Measurements from ENCODE around the gene MBL2. TPM values are rescaled to one million over a fixed set of nuclear protein-coding genes. Genes with fewer than 3 reads are reported as not detected.

The MBL2 gene
- total RNA-seq: not detected

- H3K4me3 ChIP-seq: no peak within 1 kb of the TSS
- H3K4me1 ChIP-seq (replicated peaks in 1 of 2): no peaks in the 10 kb centered on the region
- in situ Hi-C loops (cut with MboI; ENCODE audit: low pct_unique_long_range_greater_than_20kb in 2 of 9, low sequenced_read_pairs in 9 of 9, unreplicated experiment in 9 of 9): loop anchor here in 1 of 9 experiments (25.0 kb wide), 1 partner anchor 460 kb away; the partner anchor contains the start of gene DKK1
- 0 to 100% (median 89%) methylated on average over 1 to 3 of the region's 3 CpGs; no CpG with 5 or more reads in 5 of the 10 experiments for WGBS, 10 experiments
- no peak within 1 kb of the TSS for H3K27ac ChIP-seq
- ATAC-seq (replicated peaks in 6 of 8): no peak
Observed at GRCh38 chr10:52772623-52773022, at the start of gene MBL2. TSS of gene MBL2 (minus strand) at chr10:52772784. CDS start at chr10:52771635, 1,149 bp downstream.

GRCh38 chr10:52820309-52820708 lies 47.7 kb upstream of the MBL2 start:
- ATAC-seq (replicated peaks in 6 of 8): peak in 3 of 8 experiments; percentile 22 to 50 (median 46)
- no peak overlapping the region for H3K4me3 ChIP-seq
- in situ Hi-C loops (cut with MboI; ENCODE audit: low pct_unique_long_range_greater_than_20kb in 2 of 9, low sequenced_read_pairs in 9 of 9, unreplicated experiment in 9 of 9): no loop called here
- H3K4me1 ChIP-seq (replicated peaks in 1 of 2): peaks cover 0 to 8% of the 10 kb centered on the region in 2 donors
- H3K27ac ChIP-seq: no peak overlapping the region
- WGBS, 10 experiments: 0 to 100% (median 80%) methylated on average over 1 of the region's 1 CpG; no CpG with 5 or more reads in 1 of the 10 experiments

DNA sequence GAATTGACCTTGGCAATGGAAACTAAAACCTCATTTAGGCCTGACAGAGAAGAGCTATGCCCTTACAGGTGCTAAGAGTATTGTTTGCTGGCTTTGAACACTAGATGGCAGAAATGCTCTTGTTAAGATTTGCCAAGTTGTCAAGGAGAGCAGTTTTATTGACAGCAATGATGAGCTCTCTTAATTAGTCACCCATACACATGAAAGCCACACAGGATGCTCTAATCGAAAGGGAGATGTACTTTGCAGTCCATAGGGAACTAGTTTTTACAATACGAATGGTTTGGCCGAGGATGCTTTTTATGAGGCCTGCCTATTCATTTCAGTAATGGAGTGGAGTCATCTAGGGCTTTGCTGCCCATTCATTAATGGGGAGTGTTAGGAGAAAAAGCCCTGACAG lies 45.4 kb upstream of the MBL2 start:
- Histone ChIP-seq H3K27ac (no peak overlapping the region), H3K4me1 (replicated peaks in 1 of 2) (peaks cover 0 to 8% of the 10 kb centered on the region in 2 donors), H3K4me3 (no peak overlapping the region)
- in situ Hi-C loops (cut with MboI; ENCODE audit: low pct_unique_long_range_greater_than_20kb in 2 of 9, low sequenced_read_pairs in 9 of 9, unreplicated experiment in 9 of 9): no loop called here
- 0 to 50% (median 13%) methylated on average over 1 to 3 of the region's 3 CpGs; no CpG with 5 or more reads in 2 of the 10 experiments for WGBS, 10 experiments
- peak; percentile 54 to 97 (median 86) for ATAC-seq (replicated peaks in 6 of 8)

DNA sequence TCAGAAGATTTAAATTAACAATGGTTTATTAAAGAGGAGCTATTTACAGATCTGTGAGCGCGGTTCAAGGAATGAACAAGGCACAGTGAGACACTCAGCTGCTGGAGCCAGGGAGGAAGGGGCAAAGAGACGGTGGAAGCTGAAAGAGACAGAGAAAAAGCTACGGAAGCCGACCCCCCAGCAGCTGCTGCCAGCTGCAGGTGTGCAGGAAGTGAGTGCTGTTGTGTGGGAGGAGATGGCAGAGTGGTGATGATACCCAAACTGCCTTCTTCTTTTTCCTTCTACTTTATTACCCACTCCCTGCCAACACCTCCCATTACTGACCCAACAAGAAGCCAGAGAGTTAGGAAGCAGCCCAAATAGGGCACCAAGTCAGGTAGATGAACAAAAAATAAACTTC lies 41.9 kb upstream of the MBL2 start:
- peaks cover 0 to 6% of the 10 kb centered on the region in 2 donors for H3K4me1 ChIP-seq (replicated peaks in 1 of 2)
- 0 to 100% (median 66%) methylated on average over 1 to 5 of the region's 5 CpGs; no CpG with 5 or more reads in 2 of the 10 experiments for WGBS, 10 experiments
- H3K27ac ChIP-seq: no peak overlapping the region
- no peak overlapping the region for H3K4me3 ChIP-seq
- in situ Hi-C loops (cut with MboI; ENCODE audit: low pct_unique_long_range_greater_than_20kb in 2 of 9, low sequenced_read_pairs in 9 of 9, unreplicated experiment in 9 of 9): no loop called here
- no peak for ATAC-seq (replicated peaks in 6 of 8)

DNA sequence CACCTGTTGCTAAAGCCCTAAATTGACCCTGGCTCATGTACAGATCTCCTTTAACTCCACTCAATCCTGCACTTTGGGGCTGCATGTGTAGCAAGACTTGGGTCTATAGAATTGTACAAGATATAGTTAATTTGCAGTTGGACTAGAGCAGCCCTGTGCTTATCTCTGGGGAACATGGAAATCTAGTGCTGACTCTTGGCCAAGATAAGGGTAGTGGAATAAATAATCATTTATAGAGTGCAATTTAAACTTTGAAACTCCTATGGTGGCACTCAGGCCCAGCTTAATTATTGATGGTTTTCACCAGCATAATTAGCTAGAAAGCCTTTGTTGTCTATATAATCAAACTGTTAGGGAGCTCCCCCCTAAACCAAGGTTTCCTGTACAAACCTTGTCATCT lies 39.2 kb upstream of the MBL2 start:
- no peak overlapping the region for H3K4me3 ChIP-seq
- in situ Hi-C loops (cut with MboI; ENCODE audit: low pct_unique_long_range_greater_than_20kb in 2 of 9, low sequenced_read_pairs in 9 of 9, unreplicated experiment in 9 of 9): no loop called here
- H3K27ac ChIP-seq: no peak overlapping the region
- no peak for ATAC-seq (replicated peaks in 6 of 8)
- H3K4me1 ChIP-seq (replicated peaks in 1 of 2): no peaks in the 10 kb centered on the region

DNA sequence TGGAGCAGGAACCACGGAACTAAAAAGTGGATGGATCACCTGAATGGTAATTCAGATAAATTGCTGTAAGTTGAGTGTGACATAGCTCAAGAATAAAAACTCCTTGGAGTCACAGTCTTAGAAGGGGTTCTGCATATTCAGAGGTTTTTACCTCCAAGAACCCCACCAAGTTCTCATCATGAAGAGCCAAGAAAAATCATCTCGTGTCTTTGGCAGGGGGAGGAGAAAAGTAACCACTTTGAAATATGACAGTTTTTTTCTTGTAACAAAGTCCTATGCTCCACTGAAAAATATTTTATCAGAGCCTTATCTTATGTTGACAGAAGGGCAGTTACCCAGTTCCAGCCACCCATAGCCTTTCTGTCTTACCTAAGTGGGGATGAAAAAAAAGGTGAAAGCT lies 38.2 kb upstream of the MBL2 start:
- in situ Hi-C loops (cut with MboI; ENCODE audit: low pct_unique_long_range_greater_than_20kb in 2 of 9, low sequenced_read_pairs in 9 of 9, unreplicated experiment in 9 of 9): no loop called here

GRCh38 chr10:52807803-52808202 lies 35.2 kb upstream of the MBL2 start:
- no peak overlapping the region for H3K27ac ChIP-seq
- H3K4me1 ChIP-seq (replicated peaks in 1 of 2): no peaks in the 10 kb centered on the region
- 0 to 100% (median 78%) methylated on average over 1 to 2 of the region's 2 CpGs; no CpG with 5 or more reads in 1 of the 10 experiments for WGBS, 10 experiments
- ATAC-seq (replicated peaks in 6 of 8): no peak
- no peak overlapping the region for H3K4me3 ChIP-seq
- in situ Hi-C loops (cut with MboI; ENCODE audit: low pct_unique_long_range_greater_than_20kb in 2 of 9, low sequenced_read_pairs in 9 of 9, unreplicated experiment in 9 of 9): no loop called here

More for the DNA sequence above, 38.2 kb upstream of the MBL2 start:
- H3K4me1 ChIP-seq (replicated peaks in 1 of 2): no peaks in the 10 kb centered on the region
- H3K27ac ChIP-seq: no peak overlapping the region
- 14 to 100% (median 57%) methylated on average over 1 to 2 of the region's 2 CpGs; no CpG with 5 or more reads in 2 of the 10 experiments for WGBS, 10 experiments
- no peak overlapping the region for H3K4me3 ChIP-seq
- no peak for ATAC-seq (replicated peaks in 6 of 8)

GRCh38 chr10:52805414-52806285 lies 33.1 kb upstream of the MBL2 start:
- 36 to 100% (median 79%) methylated on average over 4 to 14 of the region's 25 CpGs; no CpG with 5 or more reads in 3 of the 10 experiments for WGBS, 10 experiments
- H3K4me3 ChIP-seq: no peak overlapping the region
- no peak overlapping the region for H3K27ac ChIP-seq
- ATAC-seq (replicated peaks in 6 of 8): no peak
- in situ Hi-C loops (cut with MboI; ENCODE audit: low pct_unique_long_range_greater_than_20kb in 2 of 9, low sequenced_read_pairs in 9 of 9, unreplicated experiment in 9 of 9): no loop called here
- no peaks in the 10 kb centered on the region for H3K4me1 ChIP-seq (replicated peaks in 1 of 2)

GRCh38 chr10:52801947-52802346 lies 29.4 kb upstream of the MBL2 start:
- Histone ChIP-seq H3K4me1 (replicated peaks in 1 of 2) (no peaks in the 10 kb centered on the region), H3K27ac (no peak overlapping the region), H3K4me3 (no peak overlapping the region)
- ATAC-seq (replicated peaks in 6 of 8): peak in 1 of 8 experiments; percentile 85
- 0 to 57% (median 18%) methylated on average over 1 of the region's 1 CpG; no CpG with 5 or more reads in 1 of the 10 experiments for WGBS, 10 experiments
- in situ Hi-C loops (cut with MboI; ENCODE audit: low pct_unique_long_range_greater_than_20kb in 2 of 9, low sequenced_read_pairs in 9 of 9, unreplicated experiment in 9 of 9): no loop called here

- Histone ChIP-seq H3K4me1 (replicated peaks in 1 of 2) (no peaks in the 10 kb centered on the region), H3K27ac (no peak overlapping the region), H3K4me3 (no peak overlapping the region)
- WGBS, 10 experiments: 0 to 100% (median 72%) methylated on average over 1 to 5 of the region's 5 CpGs; no CpG with 5 or more reads in 2 of the 10 experiments
- in situ Hi-C loops (cut with MboI; ENCODE audit: low pct_unique_long_range_greater_than_20kb in 2 of 9, low sequenced_read_pairs in 9 of 9, unreplicated experiment in 9 of 9): loop anchor here in 1 of 9 experiments (25.0 kb wide), 1 partner anchor 474 kb away; the partner anchor contains the start of gene DKK1
- ATAC-seq (replicated peaks in 6 of 8): no peak
Observed at GRCh38 chr10:52786098-52786497, 13.5 kb upstream of the MBL2 start.

DNA sequence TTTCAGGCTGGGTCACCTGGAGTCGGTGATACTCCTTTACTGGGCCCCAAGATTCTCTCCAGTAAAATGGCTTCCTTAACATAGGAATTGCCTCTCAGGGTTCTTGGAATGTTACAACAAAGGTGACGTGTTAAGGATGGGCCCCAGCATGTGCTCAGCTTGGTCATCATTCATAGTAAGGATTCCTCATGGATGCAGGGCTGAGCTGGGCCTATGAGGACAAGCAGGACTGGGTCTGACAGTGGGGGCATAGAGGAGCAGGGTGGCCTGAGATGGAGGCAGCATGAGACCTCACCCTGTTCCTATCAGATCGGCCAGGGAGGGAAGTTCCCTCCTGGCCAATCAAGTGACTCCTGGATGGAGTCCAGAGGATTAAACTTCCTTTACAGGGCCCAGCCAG lies 12.8 kb upstream of the MBL2 start:
- no peaks in the 10 kb centered on the region for H3K4me1 ChIP-seq (replicated peaks in 1 of 2)
- ATAC-seq (replicated peaks in 6 of 8): no peak
- WGBS, 10 experiments: 0 to 75% (median 43%) methylated on average over 1 to 2 of the region's 3 CpGs; no CpG with 5 or more reads in 6 of the 10 experiments

GRCh38 chr10:52783726-52784125 lies 11.1 kb upstream of the MBL2 start:
- no peak for ATAC-seq (replicated peaks in 6 of 8)
- in situ Hi-C loops (cut with MboI; ENCODE audit: low pct_unique_long_range_greater_than_20kb in 2 of 9, low sequenced_read_pairs in 9 of 9, unreplicated experiment in 9 of 9): loop anchor here in 2 of 9 experiments (5.0 to 25.0 kb wide), 2 partner anchors 41 to 471 kb away; partner anchors contain the start of gene DKK1 (in 1 of the 2)

More for the DNA sequence above, 12.8 kb upstream of the MBL2 start:
- in situ Hi-C loops (cut with MboI; ENCODE audit: low pct_unique_long_range_greater_than_20kb in 2 of 9, low sequenced_read_pairs in 9 of 9, unreplicated experiment in 9 of 9): loop anchor here in 1 of 9 experiments (25.0 kb wide), 1 partner anchor 473 kb away; the partner anchor contains the start of gene DKK1
- Histone ChIP-seq H3K4me3 (no peak overlapping the region), H3K27ac (no peak overlapping the region)

GRCh38 chr10:52782554-52782953 lies 10.0 kb upstream of the MBL2 start:
- no peak for ATAC-seq (replicated peaks in 6 of 8)
- H3K4me1 ChIP-seq (replicated peaks in 1 of 2): no peaks in the 10 kb centered on the region
- in situ Hi-C loops (cut with MboI; ENCODE audit: low pct_unique_long_range_greater_than_20kb in 2 of 9, low sequenced_read_pairs in 9 of 9, unreplicated experiment in 9 of 9): loop anchor here in 2 of 9 experiments (5.0 to 25.0 kb wide), 2 partner anchors 40 to 470 kb away; partner anchors contain the start of gene DKK1 (in 1 of the 2)
- no peak overlapping the region for H3K4me3 ChIP-seq
- H3K27ac ChIP-seq: no peak overlapping the region

More at GRCh38 chr10:52783726-52784125, 11.1 kb upstream of the MBL2 start:
- Histone ChIP-seq H3K4me1 (replicated peaks in 1 of 2) (no peaks in the 10 kb centered on the region), H3K27ac (no peak overlapping the region), H3K4me3 (no peak overlapping the region)
- WGBS, 10 experiments: 40 to 100% (median 80%) methylated on average over 1 to 3 of the region's 3 CpGs; no CpG with 5 or more reads in 1 of the 10 experiments

All from motor neuron (in vitro differentiated cells).